Activated T-cell treated with anti-CD3 and anti-CD28 coated beads, Interleukin-2, amount 50 U/mL, for 1 hour (primary cell): Measurements from ENCODE around the gene R3HDM2.
A peak's percentile ranks its signal among the peaks of the same experiment; 100 is the strongest.

ENCODE experiments used
- DNase-seq: peaks from one replicate; pipeline ENCODE4 v3.0.0-alpha.2; 2020

Gene R3HDM2

DNA sequence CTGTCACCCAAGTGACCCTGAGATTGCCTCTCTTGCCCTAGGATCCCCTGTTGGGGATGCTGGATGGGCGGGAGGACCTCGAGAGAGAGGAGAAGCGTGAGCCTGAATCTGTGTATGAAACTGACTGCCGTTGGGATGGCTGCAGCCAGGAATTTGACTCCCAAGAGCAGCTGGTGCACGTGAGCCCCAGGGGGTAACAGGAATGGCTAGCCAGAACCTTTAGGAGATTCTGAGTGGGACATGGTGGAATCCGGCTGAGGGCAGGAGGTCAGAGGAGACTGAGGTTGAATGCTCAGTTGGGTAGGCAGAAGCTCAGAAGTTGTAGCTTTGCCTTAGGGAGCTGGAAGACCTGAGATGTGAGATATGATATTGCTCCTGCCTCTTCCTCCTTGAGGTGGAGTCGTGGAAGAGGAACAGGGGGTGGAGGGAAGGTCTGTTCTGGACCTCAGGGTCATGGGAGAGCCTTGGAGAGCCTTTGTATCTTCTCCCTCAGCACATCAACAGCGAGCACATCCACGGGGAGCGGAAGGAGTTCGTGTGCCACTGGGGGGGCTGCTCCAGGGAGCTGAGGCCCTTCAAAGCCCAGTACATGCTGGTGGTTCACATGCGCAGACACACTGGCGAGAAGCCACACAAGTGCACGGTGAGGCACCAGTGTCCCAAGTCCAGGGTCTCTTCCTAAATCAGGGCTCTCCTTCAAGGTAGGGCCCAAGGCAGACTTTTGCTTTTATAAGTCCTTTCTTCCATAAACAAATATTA, 35.1 kb upstream of the R3HDM2 start:
- no peak for DNase-seq

DNA sequence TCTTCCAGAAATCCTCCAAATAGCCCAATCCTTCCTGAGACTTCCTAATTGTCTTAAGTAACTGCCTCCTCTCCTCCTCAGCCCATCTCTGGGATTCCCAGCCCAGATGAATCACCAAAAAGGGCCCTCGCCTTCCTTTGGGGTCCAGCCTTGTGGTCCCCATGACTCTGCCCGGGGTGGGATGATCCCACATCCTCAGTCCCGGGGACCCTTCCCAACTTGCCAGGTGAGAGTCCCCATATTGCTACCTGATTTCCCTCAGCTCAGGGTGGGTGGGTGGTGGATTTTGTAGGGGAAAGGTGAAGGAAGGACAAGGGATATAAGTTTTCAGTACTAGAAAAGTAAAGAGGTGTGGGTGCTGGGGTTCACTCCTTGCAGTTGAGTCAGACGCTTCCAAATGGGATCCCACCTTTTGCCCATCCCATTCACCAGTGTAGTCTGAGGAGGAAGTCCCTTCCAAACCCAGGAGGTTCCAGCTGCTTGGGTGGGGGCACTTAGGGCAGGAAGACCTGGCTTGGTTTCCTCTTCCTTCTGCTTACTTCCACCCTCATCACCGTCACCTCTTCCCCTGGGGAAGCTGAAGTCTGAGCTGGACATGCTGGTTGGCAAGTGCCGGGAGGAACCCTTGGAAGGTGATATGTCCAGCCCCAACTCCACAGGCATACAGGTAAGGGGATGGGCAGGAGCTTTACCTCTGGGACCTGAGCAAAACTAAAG, 34.3 kb upstream of the R3HDM2 start:
- DNase-seq, result no peak

DNA sequence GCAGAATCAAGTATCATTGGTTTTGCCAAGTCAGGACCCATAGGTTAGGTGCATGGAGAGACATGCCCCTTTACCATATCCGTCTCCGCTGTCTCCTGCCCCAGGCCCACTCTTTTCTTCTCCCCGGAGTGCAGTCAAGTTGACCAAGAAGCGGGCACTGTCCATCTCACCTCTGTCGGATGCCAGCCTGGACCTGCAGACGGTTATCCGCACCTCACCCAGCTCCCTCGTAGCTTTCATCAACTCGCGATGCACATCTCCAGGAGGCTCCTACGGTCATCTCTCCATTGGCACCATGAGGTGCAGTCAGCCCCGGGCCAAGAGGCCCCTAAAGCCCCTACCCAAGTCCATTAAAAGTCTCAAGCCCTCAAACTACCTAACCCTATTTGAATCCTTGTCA, 33.7 kb upstream of the R3HDM2 start:
- DNase-seq, result no peak

DNA sequence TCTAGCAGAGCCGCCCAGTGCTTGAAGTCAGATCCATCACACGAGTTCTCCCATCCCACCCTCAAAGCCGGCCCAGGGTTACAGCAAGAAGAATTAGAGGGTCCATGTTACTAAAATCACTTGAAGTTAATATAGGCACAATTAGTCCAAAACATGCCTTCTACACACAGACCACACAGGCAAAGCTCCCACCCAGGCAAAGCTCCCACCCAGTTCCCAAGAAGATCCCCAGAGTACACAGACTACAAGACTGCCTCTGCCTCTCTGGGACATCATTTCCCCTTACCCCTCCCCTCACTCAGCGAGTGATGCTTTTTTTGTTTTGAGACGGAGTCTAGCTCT, 32.0 kb upstream of the R3HDM2 start:
- no peak for DNase-seq

DNA sequence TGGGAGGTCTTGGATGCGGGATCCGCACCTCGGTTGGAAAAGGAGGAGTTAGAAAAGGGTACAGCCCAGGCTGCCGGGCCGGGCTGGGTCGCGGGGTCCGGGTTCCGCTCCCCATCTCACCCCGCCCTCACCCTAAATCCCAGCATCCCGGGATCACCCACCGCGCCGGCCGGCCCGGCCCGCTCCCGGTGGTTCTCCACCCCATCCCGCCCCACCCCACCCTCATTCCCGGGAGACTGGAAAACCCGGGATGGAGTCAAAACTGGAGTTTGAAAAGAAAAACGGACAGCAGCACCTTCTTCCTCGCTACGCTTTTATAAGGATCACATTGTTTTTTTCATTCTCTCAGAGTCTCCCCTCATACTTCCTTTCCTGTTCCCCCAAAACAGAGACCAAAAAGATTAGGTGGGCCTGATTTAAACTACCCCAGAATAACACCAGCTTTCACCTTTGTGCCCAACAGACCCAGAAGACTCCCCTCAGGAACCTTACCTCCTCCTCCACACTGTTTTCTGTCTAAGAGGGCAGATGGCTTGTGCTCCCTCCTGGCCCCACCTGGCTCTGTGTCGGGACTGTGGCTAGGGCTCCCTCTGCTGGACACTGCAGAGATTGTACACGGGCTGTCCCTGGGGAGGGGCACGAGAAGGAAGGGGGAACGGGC, 31.5 kb upstream of the R3HDM2 start:
- peak; percentile 88 for DNase-seq

DNA sequence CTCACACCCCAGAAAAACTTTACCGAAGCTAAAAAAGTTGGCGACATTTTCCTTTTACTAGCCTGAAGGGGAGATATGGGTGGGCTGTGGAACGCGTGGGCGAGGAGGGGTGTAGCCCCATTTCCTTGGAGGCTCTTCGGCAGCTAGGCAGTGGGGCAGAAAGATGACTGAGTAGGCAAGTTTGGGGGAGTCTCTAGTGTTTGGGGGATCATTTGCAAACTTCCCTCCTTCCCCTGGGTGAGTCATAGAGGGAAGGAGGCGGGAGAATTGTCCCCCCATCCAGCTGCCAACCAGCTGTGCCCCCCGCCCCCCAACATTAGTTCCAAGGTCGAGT, 31.0 kb upstream of the R3HDM2 start:
- no peak for DNase-seq

DNA sequence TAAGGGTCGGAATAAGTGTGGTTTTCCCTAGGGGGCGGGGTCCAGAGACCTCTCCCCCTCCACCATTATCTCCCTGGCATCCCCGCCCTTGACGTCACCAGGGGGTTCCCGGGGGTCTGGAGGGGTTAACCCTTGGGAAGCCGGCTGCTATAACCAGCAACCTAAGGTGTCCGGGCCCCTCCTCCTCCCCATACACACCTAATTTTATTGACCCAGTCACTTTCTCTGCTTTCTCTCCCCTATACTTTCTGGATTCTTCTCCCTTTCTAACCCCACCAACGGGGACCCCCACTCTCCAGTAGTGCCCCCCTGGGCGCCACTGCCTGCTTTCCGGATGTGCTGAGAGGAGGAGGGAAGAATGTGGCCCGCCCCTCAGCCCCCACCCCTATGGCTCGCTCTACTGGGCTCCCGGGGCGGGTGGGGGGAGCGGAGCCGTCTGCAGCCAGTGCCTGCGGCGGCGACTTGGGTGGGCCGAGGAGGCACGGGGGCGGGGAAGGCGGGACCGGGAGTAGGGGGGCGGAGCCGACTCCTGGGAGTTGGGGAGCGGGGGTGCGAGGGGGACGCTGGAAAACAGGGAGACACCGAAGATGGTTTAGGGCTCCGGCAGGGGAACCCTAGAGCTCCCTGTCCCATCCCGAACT, 30.6 kb upstream of the R3HDM2 start:
- peak; percentile 44 for DNase-seq

DNA sequence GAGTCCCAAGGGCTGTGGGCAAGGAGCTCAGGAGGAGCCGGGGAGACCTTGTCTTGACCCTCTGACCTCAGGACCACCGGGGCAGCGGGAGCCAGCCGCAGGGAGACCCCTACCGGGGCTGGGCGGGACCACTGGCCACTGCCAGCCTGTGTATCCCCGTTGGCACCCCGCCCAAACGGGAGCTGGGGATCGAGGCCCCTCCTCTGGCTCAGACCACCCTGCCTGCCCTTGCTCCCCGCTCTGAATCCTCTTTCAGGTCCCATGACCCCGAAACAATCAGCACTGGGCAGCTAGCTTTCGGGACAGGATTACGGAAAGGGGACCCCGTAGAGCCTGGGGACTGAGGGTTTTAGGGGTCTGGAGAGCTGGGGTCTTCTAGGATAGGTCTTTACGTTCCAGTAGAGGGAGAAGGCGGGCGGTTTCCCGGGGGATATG, 30.0 kb upstream of the R3HDM2 start:
- DNase-seq, result no peak

DNA sequence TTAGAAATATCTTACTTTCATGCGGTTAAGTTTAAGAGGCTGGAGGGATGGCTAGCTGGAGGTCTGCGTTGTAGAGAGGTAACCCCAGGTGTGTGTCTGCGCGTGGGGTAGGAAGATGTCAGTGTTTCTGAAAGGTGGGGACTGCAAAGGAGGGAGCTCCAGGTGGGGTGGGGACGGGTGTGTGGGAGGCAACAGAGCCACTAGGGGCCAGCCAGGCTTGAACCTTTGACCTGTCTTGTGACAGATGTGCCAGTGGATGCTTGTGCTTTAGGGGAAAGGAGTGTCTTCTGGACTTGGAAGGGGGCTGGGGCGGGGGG, 29.6 kb upstream of the R3HDM2 start:
- DNase-seq, result no peak

DNA sequence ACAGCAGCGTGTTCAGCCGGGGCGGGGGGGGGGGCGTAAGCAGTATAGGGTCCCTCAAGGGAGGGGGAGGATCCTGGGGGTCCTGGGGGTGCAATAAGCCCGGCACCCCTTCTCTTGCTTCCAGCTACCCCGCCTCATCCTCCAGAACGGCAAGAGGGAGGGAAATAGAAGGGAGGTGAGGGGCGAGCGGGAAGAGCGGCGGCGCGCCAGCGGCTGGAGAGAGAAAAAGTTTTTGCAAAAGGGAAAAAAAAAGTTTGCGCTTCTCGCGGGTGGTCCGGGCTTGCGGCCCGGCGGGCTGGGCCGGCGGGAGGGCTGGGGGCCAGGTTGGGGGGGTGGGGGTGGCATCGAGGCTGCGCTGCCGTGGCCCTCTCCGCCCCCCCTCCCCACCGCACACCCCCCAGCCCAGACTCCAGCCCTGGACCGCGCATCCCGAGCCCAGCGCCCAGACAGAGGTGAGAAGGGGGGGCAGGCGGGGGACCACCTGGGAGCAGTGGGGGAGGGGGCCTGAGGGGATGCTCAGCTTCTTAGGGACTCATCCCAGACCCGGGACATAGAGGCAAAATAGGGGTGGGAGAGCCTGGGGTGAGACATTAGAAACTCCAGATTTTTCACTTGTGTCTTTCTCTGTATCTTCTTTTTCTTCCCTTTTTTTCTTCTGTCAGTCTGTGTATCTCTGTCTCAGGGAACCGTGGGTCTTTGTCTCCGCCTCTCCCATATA, 29.1 kb upstream of the R3HDM2 start, which contains the start of gene GLI1:
GLI1 (plus strand) TSS at position 36 of the 718 bp plus-strand sequence. CDS start 3,907 bp downstream, outside the sequence.
- no peak for DNase-seq

DNA sequence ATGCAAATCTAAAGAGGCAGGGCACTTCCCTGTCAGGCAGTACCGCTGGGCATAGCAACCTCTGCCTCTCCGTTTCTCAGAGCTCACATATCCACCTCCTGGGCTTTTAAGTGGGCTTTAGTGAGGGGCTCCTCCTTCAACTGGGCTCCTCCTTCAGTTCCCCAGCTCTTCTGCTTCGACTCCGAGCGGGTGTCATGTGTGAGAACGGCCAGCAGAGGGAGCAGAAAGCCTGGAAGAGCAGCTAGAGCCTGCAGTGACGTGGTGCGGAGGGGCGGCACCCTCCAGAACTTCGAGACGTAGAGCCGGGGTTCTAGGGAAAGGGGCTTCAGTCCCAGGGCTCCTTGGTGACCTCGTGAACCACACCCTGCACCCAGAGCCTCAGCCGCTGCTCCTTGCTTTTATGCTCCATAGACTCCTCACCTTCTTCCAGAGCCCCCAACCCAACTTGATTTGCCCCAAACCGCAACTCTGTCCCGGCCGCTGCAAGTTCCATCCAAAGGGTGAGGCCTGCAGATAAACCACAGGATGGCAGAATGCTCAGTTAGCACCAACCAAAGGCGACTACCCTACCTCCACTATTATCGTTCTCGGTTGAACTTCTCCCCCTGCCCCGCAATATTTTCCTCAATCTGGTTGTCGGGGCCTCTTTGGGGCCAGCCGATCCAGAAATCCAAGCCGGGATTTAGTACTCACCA, 28.4 kb upstream of the R3HDM2 start:
- peak; percentile 92 for DNase-seq

DNA sequence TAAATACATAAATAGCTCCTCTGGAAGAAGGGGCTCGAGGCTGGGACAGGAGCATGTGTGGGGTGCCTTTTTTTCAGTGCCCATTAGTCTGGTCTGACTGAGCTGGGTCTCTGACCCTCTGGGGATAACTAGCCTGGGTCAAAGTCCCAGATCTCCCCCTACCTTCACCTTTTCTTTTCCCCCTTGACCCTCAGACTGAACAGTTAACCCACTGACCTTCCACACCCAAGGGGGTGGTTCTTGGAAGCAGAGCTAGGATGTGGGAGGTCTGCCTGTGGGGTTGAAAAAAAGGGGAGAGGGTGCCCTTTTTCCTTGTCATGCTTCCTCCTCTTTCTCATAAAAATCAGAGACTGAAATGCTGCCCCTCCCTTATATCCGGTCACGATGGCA, 27.8 kb upstream of the R3HDM2 start:
- no peak for DNase-seq

DNA sequence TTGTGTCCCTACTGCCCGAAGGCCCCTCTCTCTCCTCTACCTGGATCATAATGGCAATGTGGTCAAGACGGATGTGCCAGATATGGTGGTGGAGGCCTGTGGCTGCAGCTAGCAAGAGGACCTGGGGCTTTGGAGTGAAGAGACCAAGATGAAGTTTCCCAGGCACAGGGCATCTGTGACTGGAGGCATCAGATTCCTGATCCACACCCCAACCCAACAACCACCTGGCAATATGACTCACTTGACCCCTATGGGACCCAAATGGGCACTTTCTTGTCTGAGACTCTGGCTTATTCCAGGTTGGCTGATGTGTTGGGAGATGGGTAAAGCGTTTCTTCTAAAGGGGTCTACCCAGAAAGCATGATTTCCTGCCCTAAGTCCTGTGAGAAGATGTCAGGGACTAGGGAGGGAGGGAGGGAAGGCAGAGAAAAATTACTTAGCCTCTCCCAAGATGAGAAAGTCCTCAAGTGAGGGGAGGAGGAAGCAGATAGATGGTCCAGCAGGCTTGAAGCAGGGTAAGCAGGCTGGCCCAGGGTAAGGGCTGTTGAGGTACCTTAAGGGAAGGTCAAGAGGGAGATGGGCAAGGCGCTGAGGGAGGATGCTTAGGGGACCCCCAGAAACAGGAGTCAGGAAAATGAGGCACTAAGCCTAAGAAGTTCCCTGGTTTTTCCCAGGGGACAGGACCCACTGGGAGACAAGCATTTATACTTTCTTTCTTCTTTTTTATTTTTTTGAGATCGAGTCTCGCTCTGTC, 26.1 kb upstream of the R3HDM2 start:
- no peak for DNase-seq

DNA sequence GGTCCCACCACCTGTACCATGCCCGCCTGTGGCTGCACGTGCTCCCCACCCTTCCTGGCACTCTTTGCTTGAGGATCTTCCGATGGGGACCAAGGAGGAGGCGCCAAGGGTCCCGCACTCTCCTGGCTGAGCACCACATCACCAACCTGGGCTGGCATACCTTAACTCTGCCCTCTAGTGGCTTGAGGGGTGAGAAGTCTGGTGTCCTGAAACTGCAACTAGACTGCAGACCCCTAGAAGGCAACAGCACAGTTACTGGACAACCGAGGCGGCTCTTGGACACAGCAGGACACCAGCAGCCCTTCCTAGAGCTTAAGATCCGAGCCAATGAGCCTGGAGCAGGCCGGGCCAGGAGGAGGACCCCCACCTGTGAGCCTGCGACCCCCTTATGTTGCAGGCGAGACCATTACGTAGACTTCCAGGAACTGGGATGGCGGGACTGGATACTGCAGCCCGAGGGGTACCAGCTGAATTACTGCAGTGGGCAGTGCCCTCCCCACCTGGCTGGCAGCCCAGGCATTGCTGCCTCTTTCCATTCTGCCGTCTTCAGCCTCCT, 25.4 kb upstream of the R3HDM2 start:
- DNase-seq, result peak; percentile 53

DNA sequence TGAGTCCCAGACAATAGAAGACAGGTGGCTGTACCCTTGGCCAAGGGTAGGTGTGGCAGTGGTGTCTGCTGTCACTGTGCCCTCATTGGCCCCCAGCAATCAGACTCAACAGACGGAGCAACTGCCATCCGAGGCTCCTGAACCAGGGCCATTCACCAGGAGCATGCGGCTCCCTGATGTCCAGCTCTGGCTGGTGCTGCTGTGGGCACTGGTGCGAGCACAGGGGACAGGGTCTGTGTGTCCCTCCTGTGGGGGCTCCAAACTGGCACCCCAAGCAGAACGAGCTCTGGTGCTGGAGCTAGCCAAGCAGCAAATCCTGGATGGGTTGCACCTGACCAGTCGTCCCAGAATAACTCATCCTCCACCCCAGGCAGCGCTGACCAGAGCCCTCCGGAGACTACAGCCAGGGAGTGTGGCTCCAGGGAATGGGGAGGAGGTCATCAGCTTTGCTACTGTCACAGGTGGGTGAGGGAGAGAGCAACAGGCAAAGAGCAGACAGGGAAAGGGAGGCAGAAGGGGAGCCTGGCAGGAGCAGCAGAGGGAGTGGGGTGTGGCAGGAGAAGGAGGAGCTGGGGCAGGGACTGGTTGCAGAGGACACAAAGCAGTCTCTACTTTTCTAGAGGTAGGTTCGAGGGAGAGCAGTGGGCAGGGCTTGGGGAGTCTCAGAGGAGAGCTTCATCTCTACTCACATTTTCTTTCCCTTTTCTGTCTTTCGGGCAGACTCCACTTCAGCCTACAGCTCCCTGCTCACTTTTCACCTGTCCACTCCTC, 24.7 kb upstream of the R3HDM2 start:
- no peak for DNase-seq

DNA sequence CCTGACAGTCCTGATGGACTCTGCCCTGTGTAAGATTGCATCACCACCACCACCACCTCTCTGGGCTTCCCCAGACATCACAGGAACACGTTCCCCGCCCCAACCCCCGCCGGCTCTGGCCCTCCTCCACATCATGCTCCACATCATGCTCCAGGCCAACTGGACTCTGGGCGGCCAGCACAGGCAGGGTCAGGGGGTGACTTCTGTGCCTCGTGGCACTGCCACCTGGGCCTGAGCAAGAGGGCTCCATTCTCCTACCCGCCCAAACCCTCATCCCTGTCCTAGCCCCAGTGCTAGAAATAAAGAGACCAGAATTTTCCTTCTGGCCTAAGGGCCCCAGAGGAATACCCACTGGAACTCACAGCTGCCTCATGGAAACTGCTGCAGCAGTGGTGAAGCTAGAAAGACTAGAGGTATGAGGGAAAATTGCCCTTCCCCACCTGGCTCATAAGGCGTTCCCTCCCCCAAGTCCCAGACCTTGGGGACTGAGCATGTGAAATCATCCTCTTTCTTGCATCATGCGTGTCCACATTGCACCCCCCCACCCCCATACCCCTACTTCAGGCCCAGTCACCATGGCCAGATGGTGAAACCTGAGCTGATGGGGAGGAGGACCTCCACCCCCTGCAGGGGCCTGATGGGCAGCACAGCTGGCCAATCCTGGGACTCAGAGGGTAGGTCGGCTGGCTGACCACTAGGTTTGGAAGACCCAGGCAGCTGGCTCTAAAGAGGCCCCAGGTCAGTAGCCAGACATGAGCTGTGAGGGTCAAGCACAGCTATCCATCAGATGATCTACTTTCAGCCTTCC, 23.9 kb upstream of the R3HDM2 start, which contains the start of gene INHBE:
INHBE (plus strand) TSS at position 742 of the 808 bp plus-strand sequence. CDS start 230 bp downstream, outside the sequence.
- no peak for DNase-seq

DNA sequence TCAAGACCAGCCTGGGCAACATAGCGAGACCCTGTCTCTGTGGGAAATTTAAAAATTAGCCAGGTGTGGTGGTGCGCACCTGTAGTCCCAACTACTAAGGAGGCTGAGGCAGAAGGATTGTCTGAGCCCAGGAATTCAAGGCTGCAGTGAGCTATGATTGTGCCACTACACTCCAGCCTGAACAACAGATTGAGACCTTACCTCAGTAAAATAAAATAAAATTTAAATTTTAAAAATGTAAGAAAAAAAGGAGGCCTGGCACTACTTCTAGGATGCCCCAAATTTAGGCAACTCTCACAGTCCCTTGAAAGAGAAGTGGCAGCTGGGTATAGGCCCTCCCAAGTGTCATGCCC, 23.3 kb upstream of the R3HDM2 start:
- no peak for DNase-seq

DNA sequence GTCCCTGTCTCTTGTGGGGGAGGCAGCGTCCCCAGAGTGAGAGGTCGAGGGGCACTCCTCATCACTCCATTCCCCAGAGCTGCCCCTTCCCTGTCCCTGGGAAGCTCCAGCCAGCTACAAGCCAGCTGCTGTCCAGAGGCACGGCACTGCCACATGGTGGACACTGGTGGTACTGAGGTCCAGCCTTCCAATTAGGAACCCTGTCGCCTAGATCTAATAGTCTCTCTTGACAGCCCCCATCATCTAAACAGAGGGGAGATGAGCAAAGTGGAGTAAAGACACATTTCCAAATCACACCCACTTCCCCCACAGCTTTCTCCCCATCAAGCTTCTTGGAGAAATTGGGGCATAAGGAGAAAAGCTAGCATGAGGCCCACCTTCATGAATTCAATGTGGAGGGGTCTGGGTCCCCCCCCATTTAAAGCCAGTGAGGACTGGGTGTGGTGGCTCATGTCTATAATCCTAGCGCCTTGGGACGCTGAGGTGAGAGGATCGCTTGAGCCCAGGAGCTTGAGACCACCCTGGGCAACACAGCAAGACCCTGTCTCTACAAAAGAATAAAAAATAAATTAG, 22.2 kb upstream of the R3HDM2 start:
- peak; percentile 63 for DNase-seq
